GM06990 (cell line): ENCODE measurements around the gene KCNQ5.

Experiments used
- DNase-seq: peaks from one replicate; pipeline ENCODE4 v3.0.0-alpha.2; 2011; ENCODE audit not compliant: insufficient read length; ENCODE audit errors: extremely low read depth
- H3K27me3 ChIP-seq: replicated peaks from 2 replicates; pipeline ENCODE4 v1.6.0; 2011; ENCODE audit warnings: low read length; ENCODE audit not compliant: control insufficient read depth, insufficient read depth
- H3K36me3 ChIP-seq: 2 replicates; pipeline ENCODE4 v1.5.1; 2011; ENCODE audit warnings: low read length; ENCODE audit not compliant: control insufficient read depth, insufficient read depth
- H3K4me3 ChIP-seq: replicated peaks from 2 replicates; pipeline ENCODE4 v1.5.1; 2011; ENCODE audit warnings: low read depth, mild to moderate bottlenecking, control low read depth, low read length
- TF ChIP-seq, protein P1 (sequence below): IDR thresholded peaks from 2 replicates; pipeline ENCODE4 v1.5.1; 2011; ENCODE audit warnings: low read length, control low read depth, mild to moderate bottlenecking, inconsistent platforms; ENCODE audit not compliant: insufficient read depth, poor library complexity, severe bottlenecking

Gene KCNQ5

GRCh38 chr6:72849346-72849745, 227.5 kb downstream of the KCNQ5 start:
- H3K36me3 ChIP-seq = no peaks in the 10 kb centered on the region
- no peak for DNase-seq
- H3K4me3 ChIP-seq = no peak overlapping the region
- TF ChIP-seq, protein P1, sequence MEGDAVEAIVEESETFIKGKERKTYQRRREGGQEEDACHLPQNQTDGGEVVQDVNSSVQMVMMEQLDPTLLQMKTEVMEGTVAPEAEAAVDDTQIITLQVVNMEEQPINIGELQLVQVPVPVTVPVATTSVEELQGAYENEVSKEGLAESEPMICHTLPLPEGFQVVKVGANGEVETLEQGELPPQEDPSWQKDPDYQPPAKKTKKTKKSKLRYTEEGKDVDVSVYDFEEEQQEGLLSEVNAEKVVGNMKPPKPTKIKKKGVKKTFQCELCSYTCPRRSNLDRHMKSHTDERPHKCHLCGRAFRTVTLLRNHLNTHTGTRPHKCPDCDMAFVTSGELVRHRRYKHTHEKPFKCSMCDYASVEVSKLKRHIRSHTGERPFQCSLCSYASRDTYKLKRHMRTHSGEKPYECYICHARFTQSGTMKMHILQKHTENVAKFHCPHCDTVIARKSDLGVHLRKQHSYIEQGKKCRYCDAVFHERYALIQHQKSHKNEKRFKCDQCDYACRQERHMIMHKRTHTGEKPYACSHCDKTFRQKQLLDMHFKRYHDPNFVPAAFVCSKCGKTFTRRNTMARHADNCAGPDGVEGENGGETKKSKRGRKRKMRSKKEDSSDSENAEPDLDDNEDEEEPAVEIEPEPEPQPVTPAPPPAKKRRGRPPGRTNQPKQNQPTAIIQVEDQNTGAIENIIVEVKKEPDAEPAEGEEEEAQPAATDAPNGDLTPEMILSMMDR = no peak
- H3K27me3 ChIP-seq = no peaks in the 10 kb centered on the region

GRCh38 chr6:72850040-72850439, 228.2 kb downstream of the KCNQ5 start:
- no peaks in the 10 kb centered on the region for H3K27me3 ChIP-seq
- TF ChIP-seq, protein P1 = no peak
- no peak for DNase-seq
- no peak overlapping the region for H3K4me3 ChIP-seq
- H3K36me3 ChIP-seq = no peaks in the 10 kb centered on the region

DNA sequence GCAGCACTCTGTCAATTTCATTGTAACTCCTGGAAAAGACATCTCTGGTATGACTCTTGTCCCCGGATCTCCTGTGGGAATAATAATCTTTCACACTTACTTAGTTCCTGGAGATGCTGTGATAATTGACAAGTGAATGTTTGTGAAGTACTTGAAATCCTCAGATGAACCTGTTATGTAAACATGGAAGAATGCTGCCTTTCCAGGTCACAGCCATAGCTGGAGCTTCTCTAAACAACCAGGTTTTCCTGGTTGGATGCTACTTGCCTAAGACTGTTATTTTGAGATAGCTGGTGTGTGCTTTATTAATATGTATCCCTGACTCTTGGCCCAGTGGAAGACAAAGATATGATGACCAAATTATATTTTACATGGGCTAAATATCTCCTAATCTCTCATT, 228.6 kb downstream of the KCNQ5 start:
- TF ChIP-seq, protein P1 = no peak
- H3K36me3 ChIP-seq = no peaks in the 10 kb centered on the region
- no peaks in the 10 kb centered on the region for H3K27me3 ChIP-seq
- no peak overlapping the region for H3K4me3 ChIP-seq
- DNase-seq = no peak

DNA sequence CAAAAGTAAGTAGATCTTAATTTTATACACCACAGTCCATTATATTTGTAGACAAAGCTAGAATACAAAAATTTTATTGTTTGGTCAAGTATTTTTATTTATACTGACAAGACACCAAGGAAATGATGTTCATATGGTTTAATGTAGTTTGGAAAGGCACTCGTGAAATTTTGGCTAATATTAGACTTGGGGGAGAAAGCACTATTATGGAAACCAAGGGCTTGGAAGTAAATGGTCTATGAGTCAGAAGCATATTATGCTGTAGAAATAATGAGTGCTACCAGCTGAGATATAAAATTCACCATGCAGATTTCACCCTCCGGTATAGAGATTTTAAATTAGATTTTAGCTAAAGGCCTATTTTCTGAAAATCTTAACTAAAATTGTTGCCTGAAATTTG, 233.6 kb downstream of the KCNQ5 start:
- H3K4me3 ChIP-seq = no peak overlapping the region
- TF ChIP-seq, protein P1 = no peak
- no peaks in the 10 kb centered on the region for H3K36me3 ChIP-seq
- no peaks in the 10 kb centered on the region for H3K27me3 ChIP-seq
- DNase-seq = no peak

DNA sequence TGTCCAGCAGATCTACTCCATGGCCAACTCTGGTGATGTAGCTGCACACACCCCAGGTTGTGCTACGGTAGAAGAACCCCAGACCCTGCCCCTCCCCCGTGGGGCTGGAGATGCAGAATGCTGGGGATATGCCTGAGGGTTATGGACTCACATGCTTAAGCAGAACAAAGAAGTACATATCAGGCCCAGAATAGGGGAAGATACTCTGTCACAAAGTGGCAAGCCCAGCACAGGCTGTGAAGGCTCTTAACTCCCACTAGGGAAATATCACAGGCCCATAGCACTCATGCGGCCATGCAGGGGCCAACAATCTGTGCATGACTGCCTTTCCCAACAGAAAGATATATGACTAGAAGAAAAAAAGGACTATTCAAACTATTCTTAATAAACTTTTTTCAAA, 234.9 kb downstream of the KCNQ5 start:
- DNase-seq = no peak
- Histone ChIP-seq H3K4me3 (no peak overlapping the region), H3K27me3 (no peaks in the 10 kb centered on the region), H3K36me3 (no peaks in the 10 kb centered on the region)
- TF ChIP-seq, protein P1 = no peak
